ENCODE data around the gene ICAM4. TPM values are rescaled to one million over a fixed set of nuclear protein-coding genes. Genes with fewer than 3 reads are reported as not detected.

ICAM4 gene
- total RNA-seq, 1 donor from 2014 or later: not detected

DNA sequence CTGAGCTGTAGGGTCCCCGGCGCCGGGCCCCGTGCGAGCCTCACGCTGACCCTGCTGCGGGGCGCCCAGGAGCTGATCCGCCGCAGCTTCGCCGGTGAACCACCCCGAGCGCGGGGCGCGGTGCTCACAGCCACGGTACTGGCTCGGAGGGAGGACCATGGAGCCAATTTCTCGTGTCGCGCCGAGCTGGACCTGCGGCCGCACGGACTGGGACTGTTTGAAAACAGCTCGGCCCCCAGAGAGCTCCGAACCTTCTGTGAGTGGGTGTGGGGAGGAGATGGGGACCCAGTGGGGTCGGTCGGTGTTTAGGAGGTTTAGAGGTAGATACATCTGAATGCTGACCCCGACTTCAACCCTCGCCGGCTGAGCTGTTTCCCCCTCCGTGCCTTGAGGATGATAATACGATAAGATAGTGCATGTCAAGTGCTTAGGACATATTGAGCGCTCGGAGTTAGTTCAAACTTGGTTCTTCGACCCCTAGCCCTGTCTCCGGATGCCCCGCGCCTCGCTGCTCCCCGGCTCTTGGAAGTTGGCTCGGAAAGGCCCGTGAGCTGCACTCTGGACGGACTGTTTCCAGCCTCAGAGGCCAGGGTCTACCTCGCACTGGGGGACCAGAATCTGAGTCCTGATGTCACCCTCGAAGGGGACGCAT lies 4.9 kb downstream of the ICAM4 start:
- no peak for DNase-seq (ENCODE audit: extremely low spot score in 2 of 2)

DNA sequence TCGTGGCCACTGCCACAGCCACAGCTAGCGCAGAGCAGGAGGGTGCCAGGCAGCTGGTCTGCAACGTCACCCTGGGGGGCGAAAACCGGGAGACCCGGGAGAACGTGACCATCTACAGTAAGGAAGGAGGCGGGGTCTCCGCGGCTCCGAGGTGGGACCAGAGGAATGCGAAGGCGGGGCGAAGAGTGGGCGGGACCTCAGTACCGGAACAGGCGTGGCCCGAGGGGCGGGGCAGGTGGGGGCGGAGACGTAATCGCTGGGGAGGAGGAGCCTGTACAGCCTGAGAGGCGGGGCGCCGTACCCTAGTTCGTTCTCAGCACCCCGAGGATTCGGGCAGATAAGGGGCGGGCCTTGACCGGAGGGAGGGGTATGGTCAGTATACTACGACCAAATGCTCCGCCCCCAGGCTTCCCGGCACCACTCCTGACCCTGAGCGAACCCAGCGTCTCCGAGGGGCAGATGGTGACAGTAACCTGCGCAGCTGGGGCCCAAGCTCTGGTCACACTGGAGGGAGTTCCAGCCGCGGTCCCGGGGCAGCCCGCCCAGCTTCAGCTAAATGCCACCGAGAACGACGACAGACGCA lies 5.5 kb downstream of the ICAM4 start:
- peaks cover 24% of the 10 kb centered on the region for H3K27me3 ChIP-seq
- H3K9me3 ChIP-seq: no peaks in the 10 kb centered on the region
- peak in 1 of 2 donors; percentile 91 for DNase-seq (ENCODE audit: extremely low spot score in 2 of 2)
- peaks cover 78% of the 10 kb centered on the region for H3K4me1 ChIP-seq
- TF ChIP-seq, protein P1, sequence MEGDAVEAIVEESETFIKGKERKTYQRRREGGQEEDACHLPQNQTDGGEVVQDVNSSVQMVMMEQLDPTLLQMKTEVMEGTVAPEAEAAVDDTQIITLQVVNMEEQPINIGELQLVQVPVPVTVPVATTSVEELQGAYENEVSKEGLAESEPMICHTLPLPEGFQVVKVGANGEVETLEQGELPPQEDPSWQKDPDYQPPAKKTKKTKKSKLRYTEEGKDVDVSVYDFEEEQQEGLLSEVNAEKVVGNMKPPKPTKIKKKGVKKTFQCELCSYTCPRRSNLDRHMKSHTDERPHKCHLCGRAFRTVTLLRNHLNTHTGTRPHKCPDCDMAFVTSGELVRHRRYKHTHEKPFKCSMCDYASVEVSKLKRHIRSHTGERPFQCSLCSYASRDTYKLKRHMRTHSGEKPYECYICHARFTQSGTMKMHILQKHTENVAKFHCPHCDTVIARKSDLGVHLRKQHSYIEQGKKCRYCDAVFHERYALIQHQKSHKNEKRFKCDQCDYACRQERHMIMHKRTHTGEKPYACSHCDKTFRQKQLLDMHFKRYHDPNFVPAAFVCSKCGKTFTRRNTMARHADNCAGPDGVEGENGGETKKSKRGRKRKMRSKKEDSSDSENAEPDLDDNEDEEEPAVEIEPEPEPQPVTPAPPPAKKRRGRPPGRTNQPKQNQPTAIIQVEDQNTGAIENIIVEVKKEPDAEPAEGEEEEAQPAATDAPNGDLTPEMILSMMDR (IDR thresholded peaks at IDR 0.05): no peak
- no peak for TF ChIP-seq POLR2AphosphoS5 (IDR thresholded peaks at IDR 0.05; ENCODE audit: insufficient read depth in 1 of 2, low read depth in 1 of 2)
- H3K36me3 ChIP-seq: no peaks in the 10 kb centered on the region
- H3K4me3 ChIP-seq: peak overlapping the region; percentile 37 to 56
- H3K27ac ChIP-seq: no peak overlapping the region
- intact Hi-C loops (cut with DNase I): no loop called here

More for the DNA sequence above, 4.9 kb downstream of the ICAM4 start:
- Histone ChIP-seq H3K36me3 (no peaks in the 10 kb centered on the region), H3K4me1 (peaks cover 84% of the 10 kb centered on the region), H3K9me3 (no peaks in the 10 kb centered on the region), H3K4me3 (peak overlapping the region; percentile 37 to 56), H3K27ac (no peak overlapping the region), H3K27me3 (peaks cover 24% of the 10 kb centered on the region)
- intact Hi-C loops (cut with DNase I): no loop called here
- TF ChIP-seq, protein P1 (IDR thresholded peaks at IDR 0.05): no peak
- no peak for TF ChIP-seq POLR2A (IDR thresholded peaks at IDR 0.05)
- no peak for TF ChIP-seq POLR2AphosphoS5 (IDR thresholded peaks at IDR 0.05; ENCODE audit: insufficient read depth in 1 of 2, low read depth in 1 of 2)

DNA sequence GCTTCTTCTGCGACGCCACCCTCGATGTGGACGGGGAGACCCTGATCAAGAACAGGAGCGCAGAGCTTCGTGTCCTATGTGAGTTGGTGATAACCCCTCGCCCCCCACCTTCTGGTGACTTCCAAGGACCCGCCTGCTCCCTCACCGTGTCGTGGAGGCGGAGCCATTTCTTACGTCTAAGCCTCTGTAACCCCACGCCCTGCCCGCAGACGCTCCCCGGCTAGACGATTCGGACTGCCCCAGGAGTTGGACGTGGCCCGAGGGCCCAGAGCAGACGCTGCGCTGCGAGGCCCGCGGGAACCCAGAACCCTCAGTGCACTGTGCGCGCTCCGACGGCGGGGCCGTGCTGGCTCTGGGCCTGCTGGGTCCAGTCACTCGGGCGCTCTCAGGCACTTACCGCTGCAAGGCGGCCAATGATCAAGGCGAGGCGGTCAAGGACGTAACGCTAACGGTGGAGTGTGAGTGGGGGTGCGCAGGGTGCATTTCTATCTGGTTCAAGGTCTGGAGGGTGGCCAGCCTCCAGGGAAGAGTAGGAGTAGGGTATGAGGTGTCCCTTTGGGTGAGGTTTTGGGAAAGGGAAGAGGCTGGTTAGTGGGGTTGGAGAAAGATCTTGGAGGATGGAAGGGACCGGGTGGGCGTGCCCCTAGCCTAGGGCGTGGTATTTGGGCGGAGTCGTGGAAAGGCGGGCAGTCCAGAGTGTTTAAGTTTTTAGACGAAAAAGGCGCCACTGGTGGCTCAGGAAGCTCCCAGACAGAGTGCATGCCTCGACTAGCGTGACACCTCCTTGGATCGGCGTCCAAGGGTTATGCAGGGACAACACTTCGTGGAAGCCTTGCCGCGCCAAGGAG lies 6.3 kb downstream of the ICAM4 start:
- Histone ChIP-seq H3K27ac (no peak overlapping the region), H3K36me3 (no peaks in the 10 kb centered on the region), H3K9me3 (no peaks in the 10 kb centered on the region), H3K4me1 (peaks cover 71% of the 10 kb centered on the region), H3K4me3 (peak overlapping the region; percentile 37 to 56), H3K27me3 (peaks cover 24% of the 10 kb centered on the region)
- intact Hi-C loops (cut with DNase I): no loop called here
- no peak for DNase-seq (ENCODE audit: extremely low spot score in 2 of 2)
- TF ChIP-seq POLR2AphosphoS5 (IDR thresholded peaks at IDR 0.05; ENCODE audit: insufficient read depth in 1 of 2, low read depth in 1 of 2): no peak
- TF ChIP-seq, protein P1 (IDR thresholded peaks at IDR 0.05): no peak
- no peak for TF ChIP-seq POLR2A (IDR thresholded peaks at IDR 0.05)

DNA sequence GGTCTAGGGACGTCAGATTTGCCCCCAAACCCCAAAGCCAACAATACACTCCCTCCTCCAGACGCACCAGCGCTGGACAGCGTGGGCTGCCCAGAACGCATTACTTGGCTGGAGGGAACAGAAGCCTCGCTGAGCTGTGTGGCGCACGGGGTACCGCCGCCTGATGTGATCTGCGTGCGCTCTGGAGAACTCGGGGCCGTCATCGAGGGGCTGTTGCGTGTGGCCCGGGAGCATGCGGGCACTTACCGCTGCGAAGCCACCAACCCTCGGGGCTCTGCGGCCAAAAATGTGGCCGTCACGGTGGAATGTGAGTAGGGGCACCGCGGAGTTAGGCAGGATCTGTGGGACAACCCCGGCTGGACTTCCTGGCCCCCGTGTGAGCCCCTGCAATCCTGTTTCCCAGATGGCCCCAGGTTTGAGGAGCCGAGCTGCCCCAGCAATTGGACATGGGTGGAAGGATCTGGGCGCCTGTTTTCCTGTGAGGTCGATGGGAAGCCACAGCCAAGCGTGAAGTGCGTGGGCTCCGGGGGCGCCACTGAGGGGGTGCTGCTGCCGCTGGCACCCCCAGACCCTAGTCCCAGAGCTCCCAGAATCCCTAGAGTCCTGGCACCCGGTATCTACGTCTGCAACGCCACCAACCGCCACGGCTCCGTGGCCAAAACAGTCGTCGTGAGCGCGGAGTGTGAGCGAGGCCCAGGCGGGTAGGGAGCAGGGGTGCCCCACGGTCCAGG lies 7.0 kb downstream of the ICAM4 start:
- peaks cover 24% of the 10 kb centered on the region for H3K27me3 ChIP-seq
- H3K9me3 ChIP-seq: no peaks in the 10 kb centered on the region
- DNase-seq (ENCODE audit: extremely low spot score in 2 of 2): no peak
- intact Hi-C loops (cut with DNase I): no loop called here
- TF ChIP-seq POLR2A (IDR thresholded peaks at IDR 0.05): no peak
- H3K4me3 ChIP-seq: no peak overlapping the region
- no peak overlapping the region for H3K27ac ChIP-seq
- H3K36me3 ChIP-seq: no peaks in the 10 kb centered on the region
- H3K4me1 ChIP-seq: peaks cover 63% of the 10 kb centered on the region

DNA sequence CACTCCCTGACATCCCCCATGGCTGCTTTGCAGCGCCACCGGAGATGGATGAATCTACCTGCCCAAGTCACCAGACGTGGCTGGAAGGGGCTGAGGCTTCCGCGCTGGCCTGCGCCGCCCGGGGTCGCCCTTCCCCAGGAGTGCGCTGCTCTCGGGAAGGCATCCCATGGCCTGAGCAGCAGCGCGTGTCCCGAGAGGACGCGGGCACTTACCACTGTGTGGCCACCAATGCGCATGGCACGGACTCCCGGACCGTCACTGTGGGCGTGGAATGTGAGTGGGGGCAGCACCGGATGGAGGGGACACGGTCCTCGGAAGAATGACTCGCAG lies 7.6 kb downstream of the ICAM4 start:
- DNase-seq (ENCODE audit: extremely low spot score in 2 of 2): no peak
- Histone ChIP-seq H3K9me3 (no peaks in the 10 kb centered on the region), H3K4me1 (peaks cover 57% of the 10 kb centered on the region), H3K36me3 (no peaks in the 10 kb centered on the region), H3K4me3 (no peak overlapping the region), H3K27me3 (peaks cover 19% of the 10 kb centered on the region), H3K27ac (no peak overlapping the region)
- intact Hi-C loops (cut with DNase I): no loop called here
- TF ChIP-seq POLR2A (IDR thresholded peaks at IDR 0.05) (no peak), POLR2AphosphoS5 (IDR thresholded peaks at IDR 0.05; ENCODE audit: insufficient read depth in 1 of 2, low read depth in 1 of 2) (no peak)
- TF ChIP-seq, protein P1 (IDR thresholded peaks at IDR 0.05): no peak

All from vagina (tissue), 2 donors.